C4-2B (cell line): ENCODE results near the gene KHDRBS2.

Source experiments
- H3K27ac ChIP-seq: fragments of 450-650 bp; 2 replicates; pipeline ENCODE4 v1.5.1; 2017
- CTCF ChIP-seq: fragments of 450-650 bp; conservative IDR thresholded peaks from 2 replicates; pipeline ENCODE4 v1.5.1; 2017; ENCODE audit warnings: mild to moderate bottlenecking
- ZFX ChIP-seq: fragments of 450-650 bp; IDR thresholded peaks from 2 replicates; pipeline ENCODE4 v1.6.1; 2017

KHDRBS2 gene

GRCh38 chr6:62288562-62288961 lies 2.5 kb upstream of the KHDRBS2 start:
- no peak overlapping the region for H3K27ac ChIP-seq
- TF ChIP-seq CTCF (no peak), ZFX (no peak)

DNA sequence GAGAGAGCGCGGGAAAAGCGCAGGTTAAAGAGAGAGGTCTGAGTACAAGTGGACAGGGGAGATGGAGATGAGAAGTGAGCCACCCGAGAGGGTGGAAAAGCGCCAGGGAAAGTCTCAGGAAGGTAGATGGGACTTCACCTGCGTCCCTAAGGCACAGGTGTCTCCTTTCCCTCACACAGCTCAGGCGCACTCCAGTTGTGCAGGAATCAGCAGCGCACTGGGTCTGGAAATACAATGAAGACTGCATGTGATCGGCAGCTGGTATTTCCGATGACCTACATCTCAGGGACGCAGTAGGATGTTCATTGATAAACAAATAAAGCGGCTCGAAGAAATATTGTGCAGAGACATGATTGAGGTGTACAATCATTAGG lies 432 bp upstream of the KHDRBS2 start:
- TF ChIP-seq ZFX = no peak
- TF ChIP-seq CTCF = no peak
- no peak overlapping the region for H3K27ac ChIP-seq

GRCh38 chr6:62284725-62285124 lies 1.3 kb downstream of the KHDRBS2 start:
- H3K27ac ChIP-seq = no peak overlapping the region

DNA sequence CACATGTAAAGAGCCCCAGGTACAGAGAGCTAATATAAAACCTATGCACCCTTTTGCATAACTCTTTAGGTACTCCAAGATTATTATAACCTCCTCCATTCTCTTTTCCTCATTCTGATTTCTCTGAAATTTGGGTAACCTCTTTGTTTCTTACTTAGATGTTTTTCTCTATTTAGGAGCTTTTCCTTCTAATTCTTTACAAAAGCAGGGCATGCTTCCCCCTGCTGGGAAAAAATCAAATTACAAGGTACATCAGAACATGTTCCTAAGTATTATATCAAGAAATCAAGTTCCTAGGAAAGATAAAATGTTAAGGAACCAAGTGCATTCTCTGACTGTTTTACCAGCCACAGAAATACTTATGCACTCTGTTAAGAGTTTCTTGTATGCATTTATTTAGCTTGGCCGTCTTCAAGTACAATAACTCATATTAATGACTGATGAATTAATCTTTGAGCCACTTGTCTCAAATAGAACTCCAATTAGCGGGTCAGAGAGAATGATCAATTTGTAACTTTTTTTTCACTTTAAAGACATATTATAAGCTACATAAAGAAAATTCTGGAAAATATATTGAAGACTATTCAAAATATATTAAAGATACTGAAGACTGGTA lies 2.1 kb downstream of the KHDRBS2 start:
- H3K27ac ChIP-seq = no peak overlapping the region
- TF ChIP-seq ZFX (no peak), CTCF (peak; percentile 76)

More at GRCh38 chr6:62284725-62285124, 1.3 kb downstream of the KHDRBS2 start:
- no peak for TF ChIP-seq ZFX
- TF ChIP-seq CTCF = no peak

- no peak for TF ChIP-seq CTCF
- no peak for TF ChIP-seq ZFX
- H3K27ac ChIP-seq = no peak overlapping the region
Observed at GRCh38 chr6:62283365-62283764, 2.7 kb downstream of the KHDRBS2 start.

- TF ChIP-seq CTCF (no peak), ZFX (no peak)
- no peak overlapping the region for H3K27ac ChIP-seq
Observed at GRCh38 chr6:62280099-62280498, 5.9 kb downstream of the KHDRBS2 start.

DNA sequence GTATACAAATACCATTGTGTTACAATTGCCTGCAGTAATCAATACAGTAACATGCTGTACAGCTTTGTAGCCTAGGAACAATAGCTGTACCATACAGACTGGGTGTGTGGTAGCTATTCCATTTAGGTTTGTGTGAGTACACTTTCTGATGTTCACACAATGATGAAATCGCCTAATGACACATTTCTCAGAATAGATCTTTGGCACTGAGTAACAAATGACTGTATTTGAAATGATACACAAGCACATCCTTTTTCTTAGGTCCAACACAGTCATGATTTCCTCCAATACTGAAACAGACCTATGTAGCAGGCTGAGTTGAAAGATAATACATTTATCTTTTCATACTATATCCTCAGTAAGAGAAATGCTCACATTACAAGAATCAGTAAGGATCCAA lies 13.9 kb downstream of the KHDRBS2 start:
- TF ChIP-seq CTCF (no peak), ZFX (no peak)

More for the DNA sequence above, 13.9 kb downstream of the KHDRBS2 start:
- no peak overlapping the region for H3K27ac ChIP-seq
